GM12891 (cell line): ENCODE results near the gene PPP2R5D.

Experiments
- DNase-seq: peaks from one replicate; pipeline ENCODE4 v3.0.0; 2011; ENCODE audit warnings: low spot score; ENCODE audit not compliant: insufficient read length
- FAIRE-seq: peaks from 2 replicates; lab custom pipeline; 2011; peaks lifted over from hg19 to GRCh38; lab: Jason Lieb, UNC
- PAX5 ChIP-seq: IDR thresholded peaks from 2 replicates; pipeline ENCODE4 v1.6.1; 2011; ENCODE audit warnings: low read length, moderate library complexity, mild to moderate bottlenecking; ENCODE audit not compliant: insufficient read depth, severe bottlenecking
- POLR2A ChIP-seq: IDR thresholded peaks from 2 replicates; pipeline ENCODE4 v1.6.1; 2011; ENCODE audit warnings: low read depth, low read length, control low read depth
- POLR2AphosphoS5 ChIP-seq: IDR thresholded peaks from 2 replicates; pipeline ENCODE4 v1.6.1; 2011; ENCODE audit warnings: low read depth, low read length, control low read depth
- POU2F2 ChIP-seq: IDR thresholded peaks from 2 replicates; pipeline ENCODE4 v1.6.1; 2011; ENCODE audit warnings: low read depth, mild to moderate bottlenecking, control low read depth, low read length, moderate library complexity
- SPI1 ChIP-seq: IDR thresholded peaks from 2 replicates; pipeline ENCODE4 v1.6.1; 2011; ENCODE audit warnings: low read depth, low read length, control low read depth
- TAF1 ChIP-seq: IDR thresholded peaks from 2 replicates; pipeline ENCODE4 v1.6.1; 2011; ENCODE audit warnings: low read depth, low read length, control low read depth

PPP2R5D gene

GRCh38 chr6:42971746-42972327 is 12.5 kb upstream of the PPP2R5D start:
- no peak for TF ChIP-seq POU2F2
- TF ChIP-seq PAX5: no peak
- TF ChIP-seq SPI1: no peak
- TF ChIP-seq POLR2A: no peak
- no peak for TF ChIP-seq TAF1
- no peak for TF ChIP-seq POLR2AphosphoS5
- no peak for DNase-seq
- FAIRE-seq: no peak

- no peak for DNase-seq
Observed at GRCh38 chr6:42973926-42974325, 10.4 kb upstream of the PPP2R5D start.

DNA sequence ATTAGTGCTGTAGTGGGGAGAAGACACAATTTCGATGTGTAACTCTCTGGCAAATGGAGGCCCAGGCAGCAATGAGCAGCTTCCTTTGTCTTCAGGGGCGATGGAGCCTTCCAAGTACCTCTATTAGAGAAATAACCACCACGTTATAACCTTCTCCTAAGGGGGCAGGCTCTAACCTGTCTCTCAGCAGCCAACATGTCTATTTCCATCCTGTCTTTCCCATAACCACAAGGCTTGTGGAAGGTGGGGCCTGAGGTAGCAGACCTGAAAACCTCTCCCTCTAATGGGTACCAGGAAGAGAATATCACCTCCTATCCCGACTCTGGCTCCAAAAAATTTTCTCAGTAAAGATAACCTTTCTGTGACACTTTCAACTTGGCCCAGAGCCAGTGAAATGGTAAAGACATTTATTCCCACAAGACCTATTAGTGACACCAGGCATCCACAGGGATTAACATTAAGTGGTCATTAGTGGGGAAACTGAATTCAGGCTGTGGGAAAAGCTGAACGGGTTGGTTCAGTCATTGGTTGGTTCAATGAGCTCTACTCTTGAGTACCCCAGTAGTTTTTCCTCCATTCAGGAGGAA is 9.4 kb upstream of the PPP2R5D start:
- DNase-seq: no peak
- no peak for FAIRE-seq
- TF ChIP-seq POLR2AphosphoS5 (no peak), PAX5 (no peak), TAF1 (no peak), POU2F2 (no peak), POLR2A (no peak), SPI1 (no peak)

More at GRCh38 chr6:42973926-42974325, 10.4 kb upstream of the PPP2R5D start:
- TF ChIP-seq SPI1 (no peak), POLR2AphosphoS5 (no peak), POU2F2 (no peak), TAF1 (no peak), POLR2A (no peak), PAX5 (no peak)
- no peak for FAIRE-seq

- TF ChIP-seq SPI1 (no peak), PAX5 (no peak), POU2F2 (no peak), POLR2AphosphoS5 (no peak), TAF1 (no peak), POLR2A (no peak)
- FAIRE-seq: no peak
- DNase-seq: no peak
Observed at GRCh38 chr6:42978487-42978838, 5.9 kb upstream of the PPP2R5D start.

GRCh38 chr6:42978839-42979522 is 5.4 kb upstream of the PPP2R5D start, which contains the start of gene PEX6:
Gene PEX6, minus strand, starts transcription at chr6:42979181. Its CDS starts 31 bp downstream, at chr6:42979150.
- TF ChIP-seq POLR2A (peak; percentile 93), TAF1 (peak; percentile 85), SPI1 (peak; percentile 67), POLR2AphosphoS5 (peak; percentile 92), PAX5 (no peak), POU2F2 (no peak)
- DNase-seq (peak; percentile 91), FAIRE-seq (peak; percentile 97)

DNA sequence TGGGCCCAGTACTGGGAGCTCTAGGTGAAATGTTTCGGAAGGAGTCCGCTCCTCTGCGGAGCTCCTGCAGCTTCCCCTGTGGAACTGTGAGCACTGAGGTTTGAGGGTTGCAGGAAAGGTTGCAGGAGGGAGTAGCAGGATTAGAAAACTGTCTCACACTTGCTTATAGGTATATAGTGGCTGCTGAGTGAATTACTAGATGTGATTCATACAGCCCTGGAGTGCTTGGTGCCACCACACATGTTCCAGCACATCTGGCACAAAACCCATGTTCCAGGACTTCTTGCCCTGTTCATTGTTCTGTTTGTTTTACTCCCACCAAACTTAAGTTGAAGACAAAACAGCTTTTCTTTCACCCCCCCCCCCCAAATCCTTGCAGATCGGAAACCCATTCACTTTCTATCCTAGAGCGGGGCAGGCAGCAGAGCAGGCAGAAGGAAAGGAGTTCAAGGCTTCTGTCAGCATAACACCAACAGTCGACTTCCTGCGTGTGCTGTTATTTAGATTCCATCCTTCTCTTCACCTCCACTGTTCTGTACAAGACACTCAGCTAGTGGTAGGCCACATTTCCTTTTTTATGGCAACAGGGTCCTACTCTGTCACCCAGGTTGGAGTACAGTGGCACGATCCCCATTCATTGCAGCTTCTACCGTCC is 4.7 kb upstream of the PPP2R5D start:
- DNase-seq: no peak
- TF ChIP-seq SPI1 (no peak), PAX5 (no peak), POLR2AphosphoS5 (no peak), POLR2A (no peak), TAF1 (no peak), POU2F2 (no peak)
- peak; percentile 26 for FAIRE-seq

DNA sequence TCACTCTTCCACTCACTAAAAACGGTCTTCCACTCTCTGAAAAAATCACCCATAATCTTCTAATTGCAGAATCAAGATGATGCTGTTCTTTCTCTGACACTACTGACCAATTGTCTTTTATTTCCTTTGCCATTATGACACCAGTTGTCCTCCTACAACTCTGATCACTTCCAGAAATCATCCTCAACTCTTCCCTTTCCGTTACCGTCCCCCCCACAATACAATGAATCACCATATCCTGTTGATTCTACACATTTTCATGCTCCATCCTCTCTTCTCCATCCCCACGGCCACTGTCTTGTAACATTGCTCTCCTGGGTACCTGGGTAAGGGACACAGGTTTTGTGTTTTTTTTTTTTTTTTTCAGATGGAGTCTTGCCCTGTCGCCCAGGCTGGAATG is 2.5 kb upstream of the PPP2R5D start:
- no peak for TF ChIP-seq PAX5
- TF ChIP-seq SPI1: no peak
- TF ChIP-seq POLR2AphosphoS5: no peak
- TF ChIP-seq TAF1: no peak
- no peak for TF ChIP-seq POU2F2
- no peak for TF ChIP-seq POLR2A
- FAIRE-seq: no peak
- DNase-seq: no peak

- FAIRE-seq (peak; percentile 28), DNase-seq (no peak)
- TF ChIP-seq POU2F2 (no peak), TAF1 (no peak), SPI1 (no peak), POLR2A (no peak), POLR2AphosphoS5 (no peak)
Observed at GRCh38 chr6:42984924-42985475, 630 bp downstream of the PPP2R5D start.
